IPS-NIHi11 (cell line): ENCODE results near the gene FCHSD1.

Source experiments
- DNase-seq: peaks from one replicate; pipeline ENCODE4 v3.0.0; 2012; ENCODE audit warnings: mixed read lengths, low spot score

FCHSD1 gene

DNA sequence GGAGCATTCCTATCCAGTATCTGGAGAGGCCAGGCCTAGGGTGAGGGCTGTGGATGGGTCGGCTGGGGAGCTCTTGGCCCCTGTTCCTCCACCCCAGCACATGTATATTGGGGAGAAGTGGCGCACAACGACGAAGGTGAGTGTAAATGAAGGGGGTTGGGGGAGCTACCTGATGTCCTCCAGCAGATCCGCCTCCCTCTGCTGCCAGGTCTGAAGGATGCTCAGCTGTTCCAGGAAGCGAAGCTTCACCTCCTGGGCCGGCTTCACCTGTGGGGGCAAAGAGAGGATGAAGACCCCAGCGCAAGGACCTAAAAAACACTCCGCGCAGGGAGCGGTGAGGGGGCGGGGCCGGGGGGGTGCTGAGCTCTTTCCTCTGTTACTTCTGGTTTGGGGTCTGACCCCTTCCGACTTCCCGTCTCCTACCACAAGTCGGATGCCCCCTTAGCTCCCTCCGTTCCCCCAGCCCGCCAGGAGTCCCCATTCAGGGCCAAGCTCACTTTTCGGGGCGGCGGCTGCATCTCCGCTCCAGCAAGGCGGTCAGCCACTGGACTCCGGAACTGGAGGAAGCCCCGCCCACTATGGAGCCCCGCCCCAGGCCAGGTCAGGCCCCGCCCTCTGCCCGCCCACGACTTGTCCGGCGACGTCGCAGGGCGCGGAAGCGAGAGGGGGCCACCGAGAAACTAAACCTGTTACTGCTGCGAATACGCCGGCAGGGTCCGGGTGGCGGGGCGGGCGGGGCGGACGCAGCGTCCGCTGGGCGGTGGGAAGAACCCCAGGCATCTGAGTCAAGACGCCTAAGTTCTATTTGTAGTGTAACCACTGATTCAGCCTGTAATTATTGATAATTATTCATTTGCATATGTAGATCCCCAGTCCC lies at the start of gene FCHSD1:
TSS of gene FCHSD1 (minus strand) at position 568 of the 877 bp plus-strand sequence. CDS start at position 518, 50 bp downstream.
- DNase-seq: peak; percentile 100

- no peak for DNase-seq
Measured at GRCh38 chr5:141697586-141697985, 46.4 kb upstream of the FCHSD1 start.

- DNase-seq: no peak
Measured at GRCh38 chr5:141696431-141696830, 45.2 kb upstream of the FCHSD1 start.

- DNase-seq: no peak
Measured at GRCh38 chr5:141695627-141696215, 44.5 kb upstream of the FCHSD1 start.

DNA sequence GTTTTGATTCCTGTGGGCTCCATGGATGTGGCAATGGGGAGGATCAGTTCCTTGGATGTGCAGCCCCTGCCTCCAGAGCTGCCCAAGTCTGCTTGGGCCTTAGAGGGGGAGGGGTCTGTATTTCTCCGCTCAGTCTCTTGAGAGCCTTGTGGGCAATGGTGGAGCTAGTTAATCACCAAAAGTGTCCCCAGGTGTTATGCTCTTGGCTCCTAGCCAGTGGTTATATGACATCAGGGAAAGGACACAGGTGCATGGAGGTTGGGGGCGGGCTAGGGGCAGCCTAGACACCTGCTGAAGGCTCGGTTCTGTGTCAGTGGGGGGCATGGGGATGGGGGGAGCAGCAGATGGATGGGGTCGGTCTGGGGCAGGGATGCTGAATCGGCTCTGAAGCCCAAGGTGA lies 43.3 kb upstream of the FCHSD1 start:
- DNase-seq: no peak

GRCh38 chr5:141692919-141693725 lies 41.9 kb upstream of the FCHSD1 start:
- peak; percentile 17 for DNase-seq

- DNase-seq: no peak
Measured at GRCh38 chr5:141692533-141692888, 41.3 kb upstream of the FCHSD1 start.

DNA sequence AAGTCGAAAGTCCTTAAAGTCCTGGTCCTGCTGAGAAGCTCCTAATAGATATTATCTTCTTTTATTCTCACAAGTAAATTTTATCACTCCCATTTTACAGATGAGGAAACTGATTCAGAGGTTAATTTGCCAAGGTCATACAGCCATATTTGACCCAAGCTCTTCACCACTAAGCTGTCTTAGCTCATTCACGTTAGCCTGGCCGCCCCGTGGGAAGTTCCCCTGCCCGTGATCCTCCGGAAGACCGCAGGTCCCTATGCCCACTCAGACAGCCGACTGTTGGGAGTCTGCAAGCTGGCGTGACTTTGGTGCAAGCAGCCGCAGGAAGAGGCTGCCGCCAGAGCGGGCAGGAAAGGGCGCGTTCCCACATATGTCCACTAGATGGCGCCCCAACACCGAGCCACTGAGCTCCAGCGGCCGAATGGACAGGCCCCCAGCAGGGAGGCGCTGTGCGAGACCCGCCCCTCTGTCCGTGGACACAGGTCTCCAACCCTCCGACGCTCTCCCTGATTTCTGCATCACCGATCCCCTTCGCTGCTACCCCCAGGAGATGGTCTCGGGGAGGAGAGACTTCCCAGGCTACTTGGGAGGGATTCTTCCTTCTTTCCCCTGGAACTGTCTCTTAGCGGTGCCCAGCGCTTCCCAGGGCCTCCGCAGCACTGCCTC lies 40.8 kb upstream of the FCHSD1 start:
- DNase-seq: peak; percentile 90

- DNase-seq: no peak
Measured at GRCh38 chr5:141691286-141691866, 40.2 kb upstream of the FCHSD1 start.

GRCh38 chr5:141686648-141687416 lies 35.6 kb upstream of the FCHSD1 start:
- DNase-seq: peak; percentile 16

DNA sequence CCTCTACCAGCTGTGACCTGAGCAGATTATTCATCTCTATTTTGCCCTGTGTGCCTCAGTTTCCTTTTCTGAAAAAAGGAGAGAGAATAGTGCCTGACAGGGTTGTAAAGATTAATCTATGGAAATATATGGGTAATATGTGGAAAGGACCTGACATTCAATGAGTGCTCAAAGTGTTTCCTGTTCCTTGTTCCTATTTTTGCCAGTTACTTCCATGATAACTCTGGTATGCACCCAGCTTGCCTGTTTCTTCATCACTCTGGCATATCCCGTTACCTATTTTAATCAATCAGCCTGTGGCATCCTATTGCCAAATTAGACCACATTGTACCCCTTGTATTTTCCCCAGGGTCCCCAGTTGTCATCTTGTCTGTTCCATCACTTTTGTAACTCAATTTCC lies 34.4 kb upstream of the FCHSD1 start:
- no peak for DNase-seq

DNA sequence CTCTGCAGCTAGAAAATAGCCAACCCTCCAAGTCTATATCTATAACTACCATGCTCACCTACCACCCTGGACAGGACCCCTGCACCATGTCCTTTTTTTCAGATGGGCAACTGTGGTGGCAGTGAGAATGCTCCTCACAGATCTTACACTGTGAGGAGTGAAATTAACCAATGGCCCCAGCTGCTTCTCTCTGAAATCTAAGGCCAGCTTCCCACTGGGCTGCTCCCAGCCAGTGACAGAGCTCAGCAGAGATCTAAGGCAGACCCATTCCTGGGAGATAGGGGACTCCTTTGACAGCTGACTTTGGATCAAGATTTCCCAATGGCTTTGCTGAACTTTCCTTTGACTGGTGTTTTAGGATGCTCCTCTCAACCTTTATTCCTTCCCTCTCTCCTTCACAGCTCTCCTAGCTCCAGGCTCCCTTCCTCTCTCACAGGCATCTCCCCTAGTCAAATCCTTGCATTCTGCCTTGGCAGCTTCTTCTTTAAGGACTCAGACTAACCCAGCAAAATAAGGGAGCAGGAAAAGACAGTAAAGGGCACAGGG lies 32.5 kb upstream of the FCHSD1 start:
- DNase-seq: no peak

- peak; percentile 80 for DNase-seq
Measured at GRCh38 chr5:141681695-141682641, 30.8 kb upstream of the FCHSD1 start, which contains the start of gene ARAP3. ARAP3 (minus strand) TSS chr5:141682230; CDS start chr5:141680486, 1,744 bp downstream.

- no peak for DNase-seq
Measured at GRCh38 chr5:141681295-141681694, 30.1 kb upstream of the FCHSD1 start.

DNA sequence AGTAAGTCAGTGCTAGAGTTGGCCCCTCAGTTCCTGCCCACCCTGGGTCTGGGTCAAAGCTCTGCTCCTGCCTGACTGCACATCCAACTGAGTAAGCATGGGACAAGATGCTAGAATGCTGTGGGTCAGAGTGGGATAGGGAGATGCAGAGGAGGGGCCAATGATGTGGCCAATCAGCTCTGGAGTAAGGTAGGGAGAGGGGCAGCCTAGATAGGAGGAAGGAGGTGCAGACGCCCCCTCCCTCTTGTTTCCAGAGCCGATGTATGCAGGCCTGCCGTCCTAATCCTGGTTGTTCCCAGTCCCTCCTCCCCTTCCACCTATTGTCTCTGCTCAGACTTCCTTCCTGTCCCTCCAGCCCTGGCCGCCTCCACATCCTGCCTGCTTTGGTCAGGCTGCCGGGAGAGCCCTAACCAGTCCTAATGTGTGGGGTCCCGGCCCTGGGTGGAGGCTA lies 29.6 kb upstream of the FCHSD1 start:
- peak; percentile 85 for DNase-seq

GRCh38 chr5:141680178-141680577 lies 29.0 kb upstream of the FCHSD1 start:
- no peak for DNase-seq

GRCh38 chr5:141677415-141677814 lies 26.2 kb upstream of the FCHSD1 start:
- DNase-seq: peak; percentile 45

DNA sequence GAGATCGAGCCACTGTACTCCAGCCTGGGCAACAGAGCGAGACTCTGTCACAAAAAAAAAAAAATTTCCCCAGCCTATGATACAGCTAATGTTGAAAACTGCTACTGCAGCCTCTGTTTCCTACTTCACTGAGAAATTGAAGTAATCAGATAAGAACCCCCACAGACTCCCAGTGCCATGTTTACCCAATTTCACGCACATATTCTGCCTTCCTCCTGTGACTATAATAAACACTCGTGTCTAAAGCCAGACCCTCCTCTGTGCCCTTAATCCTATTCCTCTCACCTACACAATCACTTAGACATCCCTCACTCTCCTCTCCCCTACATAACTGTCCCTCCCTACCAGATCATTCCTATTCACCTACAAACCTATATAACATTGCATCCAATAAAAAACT lies 24.5 kb upstream of the FCHSD1 start:
- DNase-seq: no peak

- DNase-seq: no peak
Measured at GRCh38 chr5:141674747-141675146, 23.5 kb upstream of the FCHSD1 start.
